ENCODE results near the gene ADCY2. TPM values are rescaled to one million over a fixed set of nuclear protein-coding genes. Genes with fewer than 3 reads are reported as not detected.

ADCY2 gene
- total and polyA plus RNA-seq, 8 donors, result 0.29 to 7.5 (median 1.1) TPM

DNA sequence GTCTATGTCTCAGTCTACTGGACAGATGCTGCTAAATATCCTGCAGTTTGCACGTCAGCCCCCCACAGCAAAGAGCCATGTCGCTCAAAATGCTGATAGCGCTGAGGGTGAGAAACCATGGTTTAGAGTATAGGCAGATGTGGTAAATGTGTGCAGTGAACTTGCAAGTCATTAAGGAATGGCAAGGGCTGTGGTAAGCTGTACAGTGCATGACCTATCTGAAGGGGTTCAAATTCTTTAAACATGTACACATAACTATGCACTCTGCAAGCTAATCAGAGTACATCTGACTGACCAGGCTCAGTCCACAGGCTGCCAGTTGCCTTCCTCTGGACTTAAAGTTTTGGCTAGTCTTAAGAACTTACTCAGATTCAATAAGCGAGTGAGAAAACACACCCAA, 284.3 kb downstream of the ADCY2 start:
- H3K27ac ChIP-seq, result no peak overlapping the region
- no peaks in the 10 kb centered on the region for H3K9me3 ChIP-seq
- 85 to 95% (median 91%) methylated on average over 4 of the region's 4 CpGs for WGBS, 5 donors
- H3K4me3 ChIP-seq, result no peak overlapping the region
- H3K27me3 ChIP-seq, result no peaks in the 10 kb centered on the region
- H3K36me3 ChIP-seq, result no peaks in the 10 kb centered on the region
- no peak for DNase-seq
- TF ChIP-seq, protein P1, sequence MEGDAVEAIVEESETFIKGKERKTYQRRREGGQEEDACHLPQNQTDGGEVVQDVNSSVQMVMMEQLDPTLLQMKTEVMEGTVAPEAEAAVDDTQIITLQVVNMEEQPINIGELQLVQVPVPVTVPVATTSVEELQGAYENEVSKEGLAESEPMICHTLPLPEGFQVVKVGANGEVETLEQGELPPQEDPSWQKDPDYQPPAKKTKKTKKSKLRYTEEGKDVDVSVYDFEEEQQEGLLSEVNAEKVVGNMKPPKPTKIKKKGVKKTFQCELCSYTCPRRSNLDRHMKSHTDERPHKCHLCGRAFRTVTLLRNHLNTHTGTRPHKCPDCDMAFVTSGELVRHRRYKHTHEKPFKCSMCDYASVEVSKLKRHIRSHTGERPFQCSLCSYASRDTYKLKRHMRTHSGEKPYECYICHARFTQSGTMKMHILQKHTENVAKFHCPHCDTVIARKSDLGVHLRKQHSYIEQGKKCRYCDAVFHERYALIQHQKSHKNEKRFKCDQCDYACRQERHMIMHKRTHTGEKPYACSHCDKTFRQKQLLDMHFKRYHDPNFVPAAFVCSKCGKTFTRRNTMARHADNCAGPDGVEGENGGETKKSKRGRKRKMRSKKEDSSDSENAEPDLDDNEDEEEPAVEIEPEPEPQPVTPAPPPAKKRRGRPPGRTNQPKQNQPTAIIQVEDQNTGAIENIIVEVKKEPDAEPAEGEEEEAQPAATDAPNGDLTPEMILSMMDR (IDR thresholded peaks at IDR 0.05), result no peak
- TF ChIP-seq POLR2AphosphoS5 (IDR thresholded peaks at IDR 0.05) (no peak), POLR2A (IDR thresholded peaks at IDR 0.05) (no peak), EP300 (IDR thresholded peaks at IDR 0.05) (no peak)
- peaks cover 0 to 6% (median 0%) of the 10 kb centered on the region in 4 donors for H3K4me1 ChIP-seq
- intact Hi-C loops (cut with DNase I; ENCODE audit: low total_unique reads), result no loop called here

- TF ChIP-seq POLR2A (IDR thresholded peaks at IDR 0.05) (no peak), EP300 (IDR thresholded peaks at IDR 0.05) (no peak), POLR2AphosphoS5 (IDR thresholded peaks at IDR 0.05) (no peak)
- TF ChIP-seq, protein P1 (IDR thresholded peaks at IDR 0.05), result no peak
- no peak overlapping the region for H3K4me3 ChIP-seq
- H3K36me3 ChIP-seq, result no peaks in the 10 kb centered on the region
- 58 to 82% (median 73%) methylated on average over 3 of the region's 3 CpGs for WGBS, 5 donors
- intact Hi-C loops (cut with DNase I; ENCODE audit: low total_unique reads), result no loop called here
- peaks cover 0 to 5% (median 0%) of the 10 kb centered on the region in 4 donors for H3K4me1 ChIP-seq
- H3K9me3 ChIP-seq, result no peaks in the 10 kb centered on the region
- H3K27ac ChIP-seq, result no peak overlapping the region
- H3K27me3 ChIP-seq, result no peaks in the 10 kb centered on the region
- peak in 1 of 2 donors; percentile 63 for DNase-seq
Observed at GRCh38 chr5:7682379-7682778, 286.4 kb downstream of the ADCY2 start.

DNA sequence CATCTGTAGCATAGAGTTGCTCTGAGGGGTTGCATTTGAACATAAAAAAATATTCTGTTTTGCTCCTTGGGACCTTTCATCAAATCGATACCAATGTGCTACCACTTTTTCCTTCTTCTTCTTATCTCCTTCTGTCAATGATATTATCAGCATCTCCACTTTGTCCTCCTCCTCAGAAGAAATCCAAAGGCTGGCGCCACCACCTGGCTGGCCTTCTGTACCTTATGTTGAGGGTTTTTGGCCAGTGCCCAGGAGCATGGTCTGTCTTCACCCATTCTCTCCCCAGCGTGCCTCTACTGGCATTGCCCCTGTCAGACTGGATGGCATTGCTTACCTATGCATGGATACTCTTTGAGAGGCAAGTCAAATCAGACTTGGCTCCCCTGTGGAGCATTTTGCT, 287.8 kb downstream of the ADCY2 start:
- 58 to 78% (median 66%) methylated on average over 3 of the region's 3 CpGs for WGBS, 5 donors
- no peak overlapping the region for H3K4me3 ChIP-seq
- H3K4me1 ChIP-seq, result no peaks in the 10 kb centered on the region
- intact Hi-C loops (cut with DNase I; ENCODE audit: low total_unique reads), result no loop called here
- H3K9me3 ChIP-seq, result no peaks in the 10 kb centered on the region
- TF ChIP-seq POLR2AphosphoS5 (IDR thresholded peaks at IDR 0.05) (no peak), POLR2A (IDR thresholded peaks at IDR 0.05) (no peak), EP300 (IDR thresholded peaks at IDR 0.05) (no peak)
- TF ChIP-seq, protein P1 (IDR thresholded peaks at IDR 0.05), result peak in 1 of 7 experiments; percentile 12
- DNase-seq, result no peak
- H3K36me3 ChIP-seq, result no peaks in the 10 kb centered on the region
- no peak overlapping the region for H3K27ac ChIP-seq
- no peaks in the 10 kb centered on the region for H3K27me3 ChIP-seq

GRCh38 chr5:7684826-7685225, 288.9 kb downstream of the ADCY2 start:
- H3K9me3 ChIP-seq, result no peaks in the 10 kb centered on the region
- H3K27ac ChIP-seq, result no peak overlapping the region
- no peaks in the 10 kb centered on the region for H3K4me1 ChIP-seq
- no peaks in the 10 kb centered on the region for H3K27me3 ChIP-seq
- DNase-seq, result no peak
- no peaks in the 10 kb centered on the region for H3K36me3 ChIP-seq
- intact Hi-C loops (cut with DNase I; ENCODE audit: low total_unique reads), result no loop called here
- WGBS, 5 donors, result 87 to 98% (median 91%) methylated on average over 5 of the region's 5 CpGs
- no peak for TF ChIP-seq EP300 (IDR thresholded peaks at IDR 0.05)
- TF ChIP-seq POLR2A (IDR thresholded peaks at IDR 0.05), result no peak
- TF ChIP-seq, protein P1 (IDR thresholded peaks at IDR 0.05), result no peak
- no peak for TF ChIP-seq POLR2AphosphoS5 (IDR thresholded peaks at IDR 0.05)
- H3K4me3 ChIP-seq, result no peak overlapping the region

All from stomach (tissue), 9 donors.